GM10266 (cell line): ENCODE results near the gene SYT15.

Experiments
- DNase-seq: peaks from one replicate; pipeline ENCODE4 v3.0.0; 2012; ENCODE audit errors: extremely low spot score
- TF ChIP-seq, protein P1 (sequence below): IDR thresholded peaks from 2 replicates; pipeline ENCODE4 v1.5.1; 2012; ENCODE audit warnings: mild to moderate bottlenecking, low read depth; ENCODE audit not compliant: control insufficient read depth, insufficient read depth; ENCODE audit errors: missing control alignments

SYT15 gene

DNA sequence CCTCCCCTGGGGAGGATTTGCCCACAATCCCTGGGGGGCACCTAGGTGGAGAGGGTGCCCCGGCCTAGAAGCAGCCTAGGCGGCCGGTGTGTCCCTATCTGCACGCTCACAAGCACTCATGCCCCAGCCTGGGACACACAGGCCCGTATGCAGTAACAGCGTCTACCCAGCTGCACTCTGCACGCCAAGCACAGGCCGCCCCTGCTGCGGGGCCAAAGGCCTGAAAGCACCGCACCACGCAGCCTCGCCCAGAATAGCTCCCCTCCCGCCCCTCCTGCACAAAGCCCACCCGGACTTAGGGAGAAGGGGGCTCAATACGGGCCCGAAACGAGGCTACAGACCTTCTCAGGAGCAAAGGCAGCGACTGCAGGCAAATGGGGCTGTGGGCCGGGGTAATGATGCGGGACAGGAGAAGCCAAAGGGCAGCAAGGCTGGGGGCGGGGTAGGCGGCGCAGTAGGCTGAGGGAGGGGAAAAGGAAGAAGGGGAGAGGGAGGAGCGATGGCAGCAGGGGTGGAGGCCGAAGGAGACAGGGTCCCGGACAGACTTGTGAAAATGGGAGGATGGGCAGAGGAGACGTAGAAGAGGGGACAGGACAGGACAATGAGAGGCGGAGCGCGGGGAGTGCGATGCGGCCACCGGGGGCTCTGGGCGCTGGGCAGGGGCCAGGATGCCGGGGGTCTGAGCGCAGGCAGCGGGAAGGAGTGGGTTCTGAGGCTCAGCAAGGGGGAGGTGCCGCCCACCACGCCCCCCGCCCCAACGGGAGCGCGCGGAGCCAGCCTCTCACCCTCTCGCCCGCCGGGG is 23.0 kb upstream of the SYT15 start:
- TF ChIP-seq, protein P1, sequence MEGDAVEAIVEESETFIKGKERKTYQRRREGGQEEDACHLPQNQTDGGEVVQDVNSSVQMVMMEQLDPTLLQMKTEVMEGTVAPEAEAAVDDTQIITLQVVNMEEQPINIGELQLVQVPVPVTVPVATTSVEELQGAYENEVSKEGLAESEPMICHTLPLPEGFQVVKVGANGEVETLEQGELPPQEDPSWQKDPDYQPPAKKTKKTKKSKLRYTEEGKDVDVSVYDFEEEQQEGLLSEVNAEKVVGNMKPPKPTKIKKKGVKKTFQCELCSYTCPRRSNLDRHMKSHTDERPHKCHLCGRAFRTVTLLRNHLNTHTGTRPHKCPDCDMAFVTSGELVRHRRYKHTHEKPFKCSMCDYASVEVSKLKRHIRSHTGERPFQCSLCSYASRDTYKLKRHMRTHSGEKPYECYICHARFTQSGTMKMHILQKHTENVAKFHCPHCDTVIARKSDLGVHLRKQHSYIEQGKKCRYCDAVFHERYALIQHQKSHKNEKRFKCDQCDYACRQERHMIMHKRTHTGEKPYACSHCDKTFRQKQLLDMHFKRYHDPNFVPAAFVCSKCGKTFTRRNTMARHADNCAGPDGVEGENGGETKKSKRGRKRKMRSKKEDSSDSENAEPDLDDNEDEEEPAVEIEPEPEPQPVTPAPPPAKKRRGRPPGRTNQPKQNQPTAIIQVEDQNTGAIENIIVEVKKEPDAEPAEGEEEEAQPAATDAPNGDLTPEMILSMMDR = no peak
- no peak for DNase-seq

DNA sequence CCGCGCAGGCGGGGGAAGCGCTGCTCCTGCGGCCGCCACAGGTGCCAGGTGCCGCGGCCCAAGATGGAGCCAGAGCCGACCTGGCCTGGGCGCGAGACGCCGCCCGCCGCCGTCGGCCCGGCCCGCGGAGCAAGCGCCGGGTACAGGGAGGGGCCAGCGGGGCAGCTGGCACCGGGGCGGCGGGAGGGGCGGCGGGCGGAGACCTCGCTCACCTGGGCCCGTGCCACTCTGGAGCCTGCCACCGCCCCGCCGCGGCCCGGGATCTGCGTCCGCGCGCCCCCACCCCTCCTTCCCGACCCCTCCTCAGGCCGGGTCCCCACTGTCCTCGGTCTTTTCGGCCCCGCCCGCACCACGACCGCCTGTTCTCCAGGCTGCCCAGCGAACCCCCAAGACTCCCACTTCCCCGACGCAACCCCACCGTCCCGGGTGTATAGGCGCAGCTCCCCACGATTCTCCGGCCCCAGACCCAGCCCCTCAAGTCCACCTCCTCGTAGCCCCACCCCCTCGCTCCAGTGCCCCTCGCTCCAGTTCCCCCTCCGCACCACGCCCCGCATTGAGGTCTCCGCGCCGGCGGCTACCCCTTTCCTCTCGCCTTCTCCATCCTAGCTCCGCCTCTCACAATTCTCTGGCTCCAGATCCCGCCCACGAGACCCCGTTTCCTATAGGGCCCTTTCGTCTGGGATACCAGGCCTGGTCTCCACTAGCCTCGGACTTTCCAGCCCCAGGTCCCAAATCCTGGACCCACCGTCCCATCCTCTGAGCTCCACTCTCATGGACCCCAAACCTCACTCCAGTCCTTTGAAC is 22.2 kb upstream of the SYT15 start, which contains the start of gene GPRIN2:
Gene GPRIN2, minus strand, starts transcription at position 144 of the 804 bp plus-strand sequence. CDS start 5,922 bp downstream, outside the sequence.
- TF ChIP-seq, protein P1 = no peak
- DNase-seq = no peak

DNA sequence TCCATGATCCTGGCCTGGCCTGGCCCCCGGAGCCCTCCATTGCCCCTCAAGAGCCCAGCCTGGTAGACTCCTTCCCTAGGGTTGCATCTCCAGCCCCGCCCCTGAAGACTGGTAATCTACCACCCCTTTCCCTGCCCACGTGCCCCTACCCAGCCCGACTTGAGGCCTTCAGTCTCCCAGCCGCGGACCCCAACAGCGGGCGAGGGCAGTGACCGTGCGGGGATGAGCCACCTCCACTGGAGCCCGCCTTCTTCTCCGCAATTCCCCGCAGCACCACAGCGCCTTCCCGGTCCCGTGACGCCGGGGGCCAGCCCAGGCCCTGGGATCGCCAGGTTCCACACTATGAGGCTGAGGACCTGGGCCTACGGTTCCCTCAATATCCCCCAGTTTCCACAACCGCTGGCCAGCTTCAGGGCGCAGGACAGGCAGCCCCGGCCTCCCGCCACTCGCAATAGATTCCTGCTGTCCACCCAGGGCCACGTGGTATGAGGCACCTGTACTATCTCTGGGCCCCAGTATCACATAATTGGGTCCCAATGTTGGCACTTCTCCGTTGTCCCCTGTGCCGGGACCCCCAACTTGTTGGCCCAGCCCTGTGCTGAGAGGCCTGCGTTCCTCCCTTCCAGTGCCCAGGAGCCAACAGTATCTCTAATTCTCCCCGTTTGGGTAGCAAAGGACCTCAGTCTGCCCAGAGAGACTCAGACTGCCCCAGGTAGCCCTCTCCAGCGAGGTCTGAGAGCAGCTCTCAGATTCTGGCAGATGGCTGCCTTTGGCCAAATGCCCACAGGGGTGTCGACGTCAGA is 21.4 kb upstream of the SYT15 start:
- TF ChIP-seq, protein P1 = no peak
- no peak for DNase-seq

DNA sequence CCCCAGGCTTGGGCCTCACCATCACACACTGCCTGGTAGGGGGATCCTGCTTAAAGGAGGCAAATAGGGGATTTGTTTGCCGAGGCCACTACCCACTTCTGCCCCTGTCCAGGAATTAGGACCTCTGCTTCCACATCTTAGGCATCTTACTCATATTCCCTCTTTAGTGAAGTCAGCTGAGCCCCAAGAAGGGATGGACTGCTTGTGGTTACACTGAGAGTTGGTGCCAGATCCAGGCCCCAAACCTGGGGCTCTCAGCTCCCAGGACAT is 20.9 kb upstream of the SYT15 start:
- DNase-seq = no peak
- TF ChIP-seq, protein P1 = no peak

DNA sequence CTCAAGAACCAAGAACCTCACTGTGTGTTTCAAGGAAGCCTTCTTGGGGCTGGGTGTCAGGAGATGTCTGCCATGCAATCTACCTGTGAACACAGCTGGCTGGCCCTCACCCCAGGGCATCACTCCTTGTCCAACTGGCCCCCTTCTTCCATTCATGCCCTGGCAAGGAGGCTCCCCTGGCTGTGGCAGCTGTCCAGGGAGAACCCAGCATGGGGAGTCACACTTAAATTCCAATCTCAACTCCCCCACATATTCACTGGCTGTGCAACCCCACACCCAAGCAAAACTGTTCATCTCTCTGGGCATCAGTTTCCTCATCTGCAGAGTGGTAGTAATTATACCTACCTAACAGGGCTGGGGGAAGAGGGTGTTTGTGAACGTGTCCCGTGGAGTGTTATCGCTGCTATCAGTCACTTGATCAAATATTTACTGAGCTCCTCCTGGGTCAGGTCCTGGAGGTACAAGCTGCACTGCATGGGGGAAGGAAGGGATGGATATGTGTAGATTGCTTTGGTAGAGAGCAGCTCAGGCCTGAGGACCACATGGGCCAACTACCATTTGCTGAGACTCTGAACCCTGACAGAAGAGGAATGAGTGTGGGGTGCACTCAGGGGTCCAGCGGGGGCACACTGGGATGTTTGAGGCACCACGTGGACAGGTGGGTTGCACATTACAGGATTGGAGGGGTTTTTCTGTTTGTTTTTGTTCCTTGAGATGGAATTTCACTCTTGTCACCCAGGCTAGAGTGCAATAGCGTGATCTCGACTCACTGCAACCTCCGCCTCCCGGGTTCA is 20.3 kb upstream of the SYT15 start:
- TF ChIP-seq, protein P1 = no peak
- DNase-seq = no peak

DNA sequence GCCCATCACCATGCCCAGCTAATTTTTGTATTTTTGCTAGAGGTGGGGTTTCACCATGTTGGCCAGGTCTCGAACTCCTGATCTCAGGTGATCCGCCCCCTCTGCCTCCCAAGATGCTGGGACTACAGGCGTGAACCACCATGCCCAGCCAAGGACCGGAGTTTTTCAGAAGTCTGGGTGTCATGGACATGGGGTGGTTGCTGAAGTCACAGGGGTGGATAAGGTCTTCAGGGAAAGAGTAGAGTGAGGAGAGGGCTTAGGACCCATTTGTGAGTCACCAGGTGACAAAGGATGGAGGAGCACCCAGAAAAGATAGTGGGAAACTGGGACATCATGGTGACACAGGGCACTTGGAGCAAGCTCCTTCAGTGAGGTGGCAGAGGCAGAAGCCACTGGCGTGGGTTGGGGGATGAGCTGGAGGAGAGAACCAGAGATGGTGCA is 19.7 kb upstream of the SYT15 start:
- TF ChIP-seq, protein P1 = no peak
- DNase-seq = no peak
